B cell (primary cell): Measurements from ENCODE around the gene HES6.

Source experiments
- CTCF ChIP-seq: fragments of 200-600 bp; IDR thresholded peaks from one replicate; pipeline ENCODE4 v1.8.0; 2022; ENCODE audit warnings: antibody characterized with exemption, mild to moderate bottlenecking
- EZH2 ChIP-seq: IDR thresholded peaks from 2 replicates; pipeline ENCODE4 v1.6.1; 2012; ENCODE audit warnings: borderline replicate concordance, low read depth, mild to moderate bottlenecking, moderate library complexity, low read length; ENCODE audit not compliant: insufficient read depth, poor library complexity, severe bottlenecking

- no peak for TF ChIP-seq CTCF
- TF ChIP-seq EZH2 = no peak
Observed at GRCh38 chr2:238231809-238232208, 8.0 kb downstream of the HES6 start.
